GM21390 (cell line): ENCODE measurements around the gene KIF15.

ENCODE experiments used
- ATAC-seq: cut with Tn5 transposase; IDR thresholded peaks from one replicate; pipeline ENCODE4 v1.9.1; 2021; ENCODE audit not compliant: unreplicated experiment

KIF15 gene

GRCh38 chr3:44874308-44874707, 112.7 kb downstream of the KIF15 start, which contains the start of gene TGM4:
TSS of gene TGM4 (plus strand) at chr3:44874608. CDS start at chr3:44874679, 71 bp downstream.
- no peak for ATAC-seq

GRCh38 chr3:44875596-44875995, 114.0 kb downstream of the KIF15 start:
- no peak for ATAC-seq

GRCh38 chr3:44877333-44877732, 115.7 kb downstream of the KIF15 start:
- ATAC-seq: no peak

GRCh38 chr3:44880284-44880683, 118.7 kb downstream of the KIF15 start:
- no peak for ATAC-seq

- ATAC-seq: no peak
These were observed 121.8 kb downstream of the KIF15 start for GRCh38 chr3:44883213-44883955.

- no peak for ATAC-seq
These were observed 122.4 kb downstream of the KIF15 start for GRCh38 chr3:44883999-44884431.

GRCh38 chr3:44885618-44886017, 124.0 kb downstream of the KIF15 start:
- ATAC-seq: no peak

GRCh38 chr3:44886561-44886960, 125.0 kb downstream of the KIF15 start:
- ATAC-seq: no peak

- no peak for ATAC-seq
These were observed 125.5 kb downstream of the KIF15 start for GRCh38 chr3:44887101-44887500.

- ATAC-seq: no peak
These were observed 128.7 kb downstream of the KIF15 start for GRCh38 chr3:44890258-44890657.

GRCh38 chr3:44890852-44891251, 129.3 kb downstream of the KIF15 start:
- no peak for ATAC-seq

GRCh38 chr3:44892689-44893088, 131.1 kb downstream of the KIF15 start:
- no peak for ATAC-seq

- no peak for ATAC-seq
These were observed 131.5 kb downstream of the KIF15 start for GRCh38 chr3:44893097-44893496.

- no peak for ATAC-seq
These were observed 132.9 kb downstream of the KIF15 start for GRCh38 chr3:44894485-44894884.

- ATAC-seq: no peak
These were observed 134.8 kb downstream of the KIF15 start for GRCh38 chr3:44896440-44896839.

- ATAC-seq: no peak
These were observed 138.2 kb downstream of the KIF15 start for GRCh38 chr3:44899683-44900367.

- no peak for ATAC-seq
These were observed 141.0 kb downstream of the KIF15 start for GRCh38 chr3:44902628-44903027.
